Measurements from ENCODE around the gene CD320.

DNA sequence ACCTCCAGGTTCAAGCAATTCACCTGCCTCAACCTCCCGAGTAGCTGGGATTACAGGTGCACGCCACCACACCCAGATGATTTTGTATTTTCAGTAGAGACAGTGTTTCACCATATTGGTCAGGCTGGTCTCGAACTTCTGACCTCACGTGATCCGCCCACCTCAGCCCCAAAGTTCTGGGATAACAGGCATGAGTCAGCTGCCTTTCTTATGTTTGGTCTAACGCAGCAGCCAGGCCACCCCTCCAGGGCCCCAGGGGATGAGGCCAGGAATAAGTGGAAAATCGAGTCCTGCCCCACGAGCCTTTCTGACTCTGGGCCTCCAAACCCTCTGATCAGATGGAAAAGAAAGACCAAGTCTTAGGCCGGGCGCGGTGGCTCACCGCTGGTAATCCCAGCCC, 54.5 kb downstream of the CD320 start:
- TF ChIP-seq, protein P1, sequence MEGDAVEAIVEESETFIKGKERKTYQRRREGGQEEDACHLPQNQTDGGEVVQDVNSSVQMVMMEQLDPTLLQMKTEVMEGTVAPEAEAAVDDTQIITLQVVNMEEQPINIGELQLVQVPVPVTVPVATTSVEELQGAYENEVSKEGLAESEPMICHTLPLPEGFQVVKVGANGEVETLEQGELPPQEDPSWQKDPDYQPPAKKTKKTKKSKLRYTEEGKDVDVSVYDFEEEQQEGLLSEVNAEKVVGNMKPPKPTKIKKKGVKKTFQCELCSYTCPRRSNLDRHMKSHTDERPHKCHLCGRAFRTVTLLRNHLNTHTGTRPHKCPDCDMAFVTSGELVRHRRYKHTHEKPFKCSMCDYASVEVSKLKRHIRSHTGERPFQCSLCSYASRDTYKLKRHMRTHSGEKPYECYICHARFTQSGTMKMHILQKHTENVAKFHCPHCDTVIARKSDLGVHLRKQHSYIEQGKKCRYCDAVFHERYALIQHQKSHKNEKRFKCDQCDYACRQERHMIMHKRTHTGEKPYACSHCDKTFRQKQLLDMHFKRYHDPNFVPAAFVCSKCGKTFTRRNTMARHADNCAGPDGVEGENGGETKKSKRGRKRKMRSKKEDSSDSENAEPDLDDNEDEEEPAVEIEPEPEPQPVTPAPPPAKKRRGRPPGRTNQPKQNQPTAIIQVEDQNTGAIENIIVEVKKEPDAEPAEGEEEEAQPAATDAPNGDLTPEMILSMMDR (IDR thresholded peaks at IDR 0.05 in 2 of 3, conservative IDR thresholded peaks at IDR 0.05 in 1 of 3; ENCODE audit: control insufficient read depth in 2 of 3, extremely low read depth in 1 of 3, insufficient read depth in 1 of 3, low read depth in 3 of 3, low read length in 3 of 3) = no peak
- TF ChIP-seq RB1 (IDR thresholded peaks at IDR 0.05; ENCODE audit: borderline replicate concordance) = no peak
- TF ChIP-seq EP300 (IDR thresholded peaks at IDR 0.05; ENCODE audit: borderline replicate concordance in 1 of 2, control insufficient read depth in 1 of 2, low read depth in 2 of 2, low read length in 2 of 2) = no peak
- TF ChIP-seq, protein P2, sequence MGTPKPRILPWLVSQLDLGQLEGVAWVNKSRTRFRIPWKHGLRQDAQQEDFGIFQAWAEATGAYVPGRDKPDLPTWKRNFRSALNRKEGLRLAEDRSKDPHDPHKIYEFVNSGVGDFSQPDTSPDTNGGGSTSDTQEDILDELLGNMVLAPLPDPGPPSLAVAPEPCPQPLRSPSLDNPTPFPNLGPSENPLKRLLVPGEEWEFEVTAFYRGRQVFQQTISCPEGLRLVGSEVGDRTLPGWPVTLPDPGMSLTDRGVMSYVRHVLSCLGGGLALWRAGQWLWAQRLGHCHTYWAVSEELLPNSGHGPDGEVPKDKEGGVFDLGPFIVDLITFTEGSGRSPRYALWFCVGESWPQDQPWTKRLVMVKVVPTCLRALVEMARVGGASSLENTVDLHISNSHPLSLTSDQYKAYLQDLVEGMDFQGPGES (IDR thresholded peaks at IDR 0.05) = no peak
- TF ChIP-seq, protein P3, sequence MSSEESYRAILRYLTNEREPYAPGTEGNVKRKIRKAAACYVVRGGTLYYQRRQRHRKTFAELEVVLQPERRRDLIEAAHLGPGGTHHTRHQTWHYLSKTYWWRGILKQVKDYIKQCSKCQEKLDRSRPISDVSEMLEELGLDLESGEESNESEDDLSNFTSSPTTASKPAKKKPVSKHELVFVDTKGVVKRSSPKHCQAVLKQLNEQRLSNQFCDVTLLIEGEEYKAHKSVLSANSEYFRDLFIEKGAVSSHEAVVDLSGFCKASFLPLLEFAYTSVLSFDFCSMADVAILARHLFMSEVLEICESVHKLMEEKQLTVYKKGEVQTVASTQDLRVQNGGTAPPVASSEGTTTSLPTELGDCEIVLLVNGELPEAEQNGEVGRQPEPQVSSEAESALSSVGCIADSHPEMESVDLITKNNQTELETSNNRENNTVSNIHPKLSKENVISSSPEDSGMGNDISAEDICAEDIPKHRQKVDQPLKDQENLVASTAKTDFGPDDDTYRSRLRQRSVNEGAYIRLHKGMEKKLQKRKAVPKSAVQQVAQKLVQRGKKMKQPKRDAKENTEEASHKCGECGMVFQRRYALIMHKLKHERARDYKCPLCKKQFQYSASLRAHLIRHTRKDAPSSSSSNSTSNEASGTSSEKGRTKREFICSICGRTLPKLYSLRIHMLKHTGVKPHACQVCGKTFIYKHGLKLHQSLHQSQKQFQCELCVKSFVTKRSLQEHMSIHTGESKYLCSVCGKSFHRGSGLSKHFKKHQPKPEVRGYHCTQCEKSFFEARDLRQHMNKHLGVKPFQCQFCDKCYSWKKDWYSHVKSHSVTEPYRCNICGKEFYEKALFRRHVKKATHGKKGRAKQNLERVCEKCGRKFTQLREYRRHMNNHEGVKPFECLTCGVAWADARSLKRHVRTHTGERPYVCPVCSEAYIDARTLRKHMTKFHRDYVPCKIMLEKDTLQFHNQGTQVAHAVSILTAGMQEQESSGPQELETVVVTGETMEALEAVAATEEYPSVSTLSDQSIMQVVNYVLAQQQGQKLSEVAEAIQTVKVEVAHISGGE (CRISPR knock-in tag; IDR thresholded peaks at IDR 0.05) = no peak
- TF ChIP-seq ZSCAN29 (IDR thresholded peaks at IDR 0.05) = no peak
- no peak for TF ChIP-seq SMARCA5 (IDR thresholded peaks at IDR 0.05)
- no peak for TF ChIP-seq JUNB (IDR thresholded peaks at IDR 0.05)
- no peak for TF ChIP-seq FOXK2 (IDR thresholded peaks at IDR 0.05)
- TF ChIP-seq CEBPB (IDR thresholded peaks at IDR 0.05; ENCODE audit: borderline replicate concordance in 1 of 2, low read depth in 2 of 2, low read length in 2 of 2) = no peak
- no peak for TF ChIP-seq FOS (IDR thresholded peaks at IDR 0.05; ENCODE audit: borderline replicate concordance, extremely low read depth, insufficient read length)
